NCI-H2107 treated with DMSO at 0.1 percent for 48 hours (cell line): ENCODE measurements around the gene OR2V2.

ENCODE experiments used
- DNase-seq: peaks from one replicate; lab custom pipeline; 2025; ENCODE audit not compliant: unreplicated experiment; lab: John Stamatoyannopoulos, UW

OR2V2 gene

DNA sequence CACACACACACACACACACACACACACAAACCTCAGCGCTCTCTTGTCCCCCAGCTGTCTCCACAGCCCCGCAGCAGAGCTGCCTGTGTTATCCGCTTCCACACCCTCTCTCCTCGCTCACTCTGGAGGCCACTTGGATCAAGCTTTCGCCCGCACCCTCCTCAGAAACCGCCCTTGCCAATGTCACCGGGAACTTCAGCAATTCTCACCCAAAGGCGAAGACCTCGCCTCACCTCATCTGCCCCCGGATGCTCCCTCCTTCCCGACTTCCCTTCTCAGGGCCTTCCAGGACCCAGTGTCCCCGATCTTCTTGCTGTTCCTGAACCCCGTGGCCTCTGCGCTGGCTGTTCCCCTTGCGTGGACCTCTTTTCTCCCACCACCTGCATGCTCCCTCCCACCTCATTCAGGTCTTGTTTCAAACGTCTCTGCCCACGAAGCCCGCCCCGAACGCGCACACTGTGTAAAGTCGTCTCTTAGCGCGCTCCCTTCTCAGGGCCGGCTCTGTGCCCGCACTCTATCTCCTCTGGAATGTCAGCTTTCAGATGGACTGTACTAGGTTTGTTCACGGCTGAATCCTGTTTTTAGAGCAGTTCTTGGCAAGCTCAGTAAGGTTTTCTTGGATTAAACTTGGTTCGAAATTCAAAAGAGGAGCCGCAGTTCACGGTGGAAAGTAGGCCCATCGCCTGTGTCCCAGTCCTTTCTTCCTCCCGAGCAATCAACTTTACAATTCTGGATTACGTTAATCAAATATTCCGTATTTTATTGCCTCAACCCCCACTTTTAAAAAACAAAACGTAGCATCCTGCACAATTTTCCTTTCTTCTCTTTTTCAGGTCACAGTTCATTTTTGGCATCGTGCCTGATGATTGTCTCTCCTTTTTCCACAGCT, 58.6 kb downstream of the OR2V2 start:
- DNase-seq: no peak

DNA sequence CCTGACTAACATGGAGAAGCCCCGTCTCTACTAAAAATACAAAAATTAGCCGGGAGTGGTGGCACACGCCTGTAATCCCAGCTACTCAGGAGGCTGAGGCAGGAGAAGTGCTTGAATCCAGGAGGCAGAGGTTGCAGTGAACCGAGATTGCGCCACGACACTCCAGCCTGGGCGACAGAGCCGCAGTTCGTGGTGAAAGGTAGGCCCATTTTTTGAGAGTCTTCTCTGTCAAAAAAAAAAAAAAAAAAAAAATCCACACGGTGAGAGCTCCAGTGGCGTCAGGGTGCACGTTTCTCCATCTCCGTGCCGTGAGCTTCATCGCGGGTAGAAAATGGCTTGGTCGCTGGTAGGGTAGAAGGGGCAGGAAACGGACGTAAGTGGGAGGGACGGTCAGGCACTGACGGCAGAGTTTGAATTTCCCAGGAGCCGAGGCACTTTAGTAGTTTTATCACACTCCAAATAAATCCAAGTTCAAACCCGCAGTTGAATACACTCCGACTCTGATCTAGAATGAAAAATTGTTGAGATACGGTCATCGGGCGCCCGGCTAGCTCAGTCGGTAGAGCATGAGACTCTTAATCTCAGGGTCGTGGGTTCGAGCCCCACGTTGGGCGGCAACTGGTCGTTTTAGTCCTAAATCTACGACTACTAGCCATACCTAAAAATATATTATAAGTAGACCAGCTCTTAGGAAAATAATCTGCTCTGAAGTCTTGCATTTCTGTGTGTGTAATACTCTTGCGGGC, 60.0 kb downstream of the OR2V2 start:
- DNase-seq: no peak

DNA sequence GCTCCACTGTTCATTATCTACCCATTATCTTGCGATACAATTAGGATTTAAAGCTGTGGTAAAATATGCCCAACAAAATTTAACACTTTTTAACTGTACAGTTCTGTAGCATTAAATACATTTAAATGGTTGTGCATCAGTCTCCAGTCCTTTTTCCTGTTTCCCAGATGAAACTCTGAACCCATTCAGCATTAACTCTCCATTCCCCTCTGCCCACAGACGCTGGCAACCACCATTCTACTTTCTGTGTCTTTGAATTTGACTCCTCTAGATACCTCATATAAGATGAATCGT, 60.5 kb downstream of the OR2V2 start:
- DNase-seq: no peak
